C4-2B (cell line): Measurements from ENCODE around the gene RASL11B.
"Not testable (repeated sequence)": the region's sequence is repeated elsewhere in the genome, so short reads cannot be mapped to it uniquely, and the experiment has no call there.

Experiments
- CTCF ChIP-seq: fragments of 450-650 bp; conservative IDR thresholded peaks from 2 replicates; pipeline ENCODE4 v1.5.1; 2017; ENCODE audit warnings: mild to moderate bottlenecking
- ZFX ChIP-seq: fragments of 450-650 bp; IDR thresholded peaks from 2 replicates; pipeline ENCODE4 v1.6.1; 2017

DNA sequence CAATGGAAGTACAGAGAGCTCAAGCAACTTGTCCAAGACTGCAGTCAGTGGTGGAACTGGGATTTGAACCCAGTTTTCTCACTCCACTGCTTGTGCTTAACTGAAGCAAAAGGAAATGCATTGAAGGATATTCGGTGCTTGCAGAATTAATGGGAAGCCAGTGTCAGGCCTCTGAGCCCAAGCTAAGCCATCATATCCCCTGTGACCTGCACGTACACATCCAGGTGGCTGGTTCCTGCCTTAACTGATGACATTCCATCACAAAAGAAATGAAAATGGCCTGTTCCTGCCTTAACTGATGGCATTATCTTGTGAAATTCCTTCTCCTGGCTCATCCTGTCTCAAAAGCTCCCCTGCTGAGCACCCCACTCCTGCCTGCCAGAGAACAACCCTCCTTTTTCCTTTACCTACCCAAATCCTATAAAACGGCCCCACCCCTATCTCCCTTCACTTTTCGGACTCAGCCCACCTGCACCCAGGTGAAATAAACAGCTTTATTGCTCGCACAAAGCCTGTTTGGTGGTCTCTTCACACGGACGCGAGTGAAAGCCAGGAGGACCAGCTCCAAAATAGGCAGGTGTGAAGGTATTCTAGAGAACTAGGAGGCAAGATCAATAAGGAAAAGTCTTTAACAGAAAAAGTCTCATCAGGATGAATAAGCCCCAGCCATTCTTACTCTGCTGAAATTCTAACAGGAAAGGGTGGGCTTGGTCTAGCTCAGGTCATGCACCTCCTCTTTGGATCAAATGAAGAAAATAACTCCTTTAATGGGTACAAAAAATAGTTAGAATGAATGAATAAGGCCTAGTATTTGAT is 27.3 kb upstream of the RASL11B start:
- not testable (repeated sequence) for TF ChIP-seq CTCF, ZFX
